Body of pancreas (tissue), 4 donors: ENCODE results near the gene KAT6B. TPM values are rescaled to one million over a fixed set of nuclear protein-coding genes. Genes with fewer than 3 reads are reported as not detected.
A peak's percentile ranks its signal among the peaks of the same experiment; 100 is the strongest.

ENCODE experiments used
- ATAC-seq: fragments of 150-250 bp; one replicate; pipeline ENCODE4 v1.9.1; 2016
- DNase-seq, 4 donors: peaks; one replicate each; pipeline ENCODE4 v3.0.0-alpha.2; 2019
- H3K27ac ChIP-seq, 4 donors: fragments of 200-600 bp; sonication (generic); 1 replicate in 3 of 4; 2 replicates in 1 of 4; pipeline versions ENCODE4 v1.5.1 to v1.6.1; 2016 to 2019; ENCODE audit warnings: mild to moderate bottlenecking in 1 of 4, mixed read lengths in 1 of 4, moderate library complexity in 1 of 4
- H3K27me3 ChIP-seq, 2 donors: fragments of 200-600 bp; sonication (generic); one replicate each; pipeline ENCODE4 v1.6.0; 2016; ENCODE audit warnings: mild to moderate bottlenecking in 1 of 2
- H3K36me3 ChIP-seq, 2 donors: fragments of 200-600 bp; sonication (generic); replicated peaks in 1 of 2; 2 replicates each; pipeline ENCODE4 v1.5.1; 2016; ENCODE audit warnings: low read depth in 2 of 2; ENCODE audit not compliant: insufficient read depth in 1 of 2
- H3K4me1 ChIP-seq: fragments of 200-600 bp; sonication (generic); one replicate; pipeline ENCODE4 v1.6.0; 2016
- H3K4me3 ChIP-seq, 2 donors: fragments of 200-600 bp; sonication (generic); 1 replicate in 1 of 2; 2 replicates in 1 of 2; pipeline ENCODE4 v1.5.1; 2016 to 2019
- H3K9me3 ChIP-seq, 3 donors: fragments of 200-600 bp; sonication (generic); 1 replicate in 2 of 3; 2 replicates in 1 of 3; pipeline ENCODE4 v1.5.1; 2016
- POLR2A ChIP-seq, 3 donors: fragments of 450-650 bp; IDR thresholded peaks; one replicate each; pipeline ENCODE4 v1.6.1; 2016; ENCODE audit warnings: antibody characterized with exemption in 3 of 3, mild to moderate bottlenecking in 2 of 3
- WGBS, 2 donors: methylation state at CpG; one replicate each; pipeline ENCODE4 v1.1.5; 2017; 5-methylcytosine and 5-hydroxymethylcytosine counted together
- intact Hi-C: fragments of 100-400 bp; cut with DNase I; formaldehyde crosslinking; loops from one replicate; pipeline ENCODE4 v1.15.1; 2023
- total RNA-seq, 2 donors: library from RNA; depleted of rRNA; stranded (reverse); fragments of >200 nt; gene quantifications; one replicate each; pipeline ENCODE4 v1.1.0, GENCODE V29; 2016
- TF ChIP-seq, protein P1 (sequence below), 7 experiments: fragments of 450-650 bp in 4 of 7; fragments of 200-600 bp in 3 of 7; sonication (generic) in 3 of 7; IDR thresholded peaks; one replicate each; pipeline ENCODE4 v1.5.1; 2016 to 2019; ENCODE audit warnings: antibody characterized with exemption in 7 of 7

The KAT6B gene
- total RNA-seq, 2 donors from 2014 or later = 39.9 to 45.9 TPM

DNA sequence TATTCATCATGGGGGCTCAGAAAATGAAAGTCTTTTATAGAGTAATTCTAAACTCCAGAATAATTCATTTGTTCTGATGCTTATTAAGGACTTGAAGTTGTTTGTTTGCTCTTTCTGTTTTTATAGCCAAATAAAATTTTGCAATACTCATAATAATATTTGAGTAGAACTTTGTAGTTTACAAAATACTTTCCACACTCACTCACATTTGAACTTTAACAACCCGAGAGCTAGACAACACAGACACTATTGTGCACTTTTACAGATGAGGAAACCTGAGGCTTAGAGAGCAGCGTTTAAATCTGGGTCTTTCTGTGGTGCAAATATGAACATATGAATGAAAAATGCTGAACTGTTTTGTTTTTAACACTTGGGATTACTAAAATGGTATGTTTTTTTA is 126.8 kb downstream of the KAT6B start:
- 74 to 90% methylated on average over 2 of the region's 2 CpGs for WGBS, 2 donors
- no peak for ATAC-seq
- Histone ChIP-seq H3K4me3 (no peak overlapping the region), H3K9me3 (no peaks in the 10 kb centered on the region), H3K36me3 (no peaks in the 10 kb centered on the region), H3K4me1 (peaks cover 29% of the 10 kb centered on the region), H3K27me3 (no peaks in the 10 kb centered on the region), H3K27ac (no peak overlapping the region)
- no peak for TF ChIP-seq POLR2A (IDR thresholded peaks at IDR 0.05)
- TF ChIP-seq, protein P1, sequence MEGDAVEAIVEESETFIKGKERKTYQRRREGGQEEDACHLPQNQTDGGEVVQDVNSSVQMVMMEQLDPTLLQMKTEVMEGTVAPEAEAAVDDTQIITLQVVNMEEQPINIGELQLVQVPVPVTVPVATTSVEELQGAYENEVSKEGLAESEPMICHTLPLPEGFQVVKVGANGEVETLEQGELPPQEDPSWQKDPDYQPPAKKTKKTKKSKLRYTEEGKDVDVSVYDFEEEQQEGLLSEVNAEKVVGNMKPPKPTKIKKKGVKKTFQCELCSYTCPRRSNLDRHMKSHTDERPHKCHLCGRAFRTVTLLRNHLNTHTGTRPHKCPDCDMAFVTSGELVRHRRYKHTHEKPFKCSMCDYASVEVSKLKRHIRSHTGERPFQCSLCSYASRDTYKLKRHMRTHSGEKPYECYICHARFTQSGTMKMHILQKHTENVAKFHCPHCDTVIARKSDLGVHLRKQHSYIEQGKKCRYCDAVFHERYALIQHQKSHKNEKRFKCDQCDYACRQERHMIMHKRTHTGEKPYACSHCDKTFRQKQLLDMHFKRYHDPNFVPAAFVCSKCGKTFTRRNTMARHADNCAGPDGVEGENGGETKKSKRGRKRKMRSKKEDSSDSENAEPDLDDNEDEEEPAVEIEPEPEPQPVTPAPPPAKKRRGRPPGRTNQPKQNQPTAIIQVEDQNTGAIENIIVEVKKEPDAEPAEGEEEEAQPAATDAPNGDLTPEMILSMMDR (IDR thresholded peaks at IDR 0.05) = no peak
- intact Hi-C loops = no loop called here
- no peak for DNase-seq

DNA sequence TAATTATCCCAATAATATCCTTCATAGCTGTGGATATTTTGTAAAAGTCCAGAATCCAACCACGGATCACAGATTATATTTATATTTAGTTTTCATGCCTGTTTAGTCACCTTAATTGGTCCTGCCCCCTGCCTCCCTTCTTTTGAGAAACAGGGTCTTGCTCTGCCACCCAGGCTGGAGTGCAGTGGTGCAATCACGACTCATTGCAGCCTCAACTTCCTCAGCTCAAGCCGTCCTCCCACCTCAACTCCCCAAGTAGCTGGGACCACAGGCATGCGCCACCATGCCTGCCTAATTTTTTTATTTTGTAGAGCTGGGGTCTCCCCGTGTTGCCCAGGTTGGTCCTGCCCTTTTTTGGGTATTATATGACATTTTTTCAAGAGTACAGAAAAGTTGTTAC is 129.4 kb downstream of the KAT6B start:
- H3K27me3 ChIP-seq = no peaks in the 10 kb centered on the region
- TF ChIP-seq POLR2A (IDR thresholded peaks at IDR 0.05) = no peak
- TF ChIP-seq, protein P1 (IDR thresholded peaks at IDR 0.05) = no peak
- no peak overlapping the region for H3K4me3 ChIP-seq
- intact Hi-C loops = no loop called here
- peaks cover 21% of the 10 kb centered on the region for H3K4me1 ChIP-seq
- no peak for DNase-seq
- WGBS, 2 donors = 86 to 96% methylated on average over 5 of the region's 5 CpGs
- H3K9me3 ChIP-seq = no peaks in the 10 kb centered on the region
- H3K27ac ChIP-seq = no peak overlapping the region
- H3K36me3 ChIP-seq = no peaks in the 10 kb centered on the region
- no peak for ATAC-seq

DNA sequence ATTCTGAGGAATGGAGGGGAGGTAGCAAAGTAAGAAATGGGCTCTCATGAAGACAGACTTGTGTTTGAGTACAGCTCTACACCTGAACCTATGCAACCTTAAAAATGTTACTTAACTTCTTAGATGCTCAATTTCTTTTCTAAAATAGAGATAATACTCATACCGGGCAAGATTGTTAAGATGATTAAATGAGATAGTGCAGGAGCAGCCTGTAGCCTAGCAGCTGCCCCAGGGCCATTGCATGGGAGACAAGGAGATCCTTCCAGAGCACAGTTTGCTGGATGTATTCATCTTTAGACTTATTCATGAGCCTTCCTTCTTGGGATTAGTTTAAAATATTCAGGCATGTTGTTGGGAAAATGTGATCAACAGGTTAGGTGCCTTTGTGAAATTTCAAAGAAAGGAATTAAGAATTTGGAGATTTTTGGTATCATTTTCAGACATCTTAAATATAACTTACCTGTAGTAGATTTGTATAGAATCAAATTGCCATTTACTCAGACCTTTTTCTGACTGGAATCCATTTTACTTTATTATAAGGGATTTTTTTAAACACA is 130.2 kb downstream of the KAT6B start:
- no peak for ATAC-seq
- Histone ChIP-seq H3K27ac (no peak overlapping the region), H3K27me3 (no peaks in the 10 kb centered on the region), H3K36me3 (no peaks in the 10 kb centered on the region), H3K4me3 (no peak overlapping the region), H3K9me3 (no peaks in the 10 kb centered on the region), H3K4me1 (peaks cover 29% of the 10 kb centered on the region)
- 75 to 83% methylated on average over 1 of the region's 1 CpG for WGBS, 2 donors
- TF ChIP-seq POLR2A (IDR thresholded peaks at IDR 0.05) = no peak
- TF ChIP-seq, protein P1 (IDR thresholded peaks at IDR 0.05) = no peak
- DNase-seq = no peak
- intact Hi-C loops = no loop called here

DNA sequence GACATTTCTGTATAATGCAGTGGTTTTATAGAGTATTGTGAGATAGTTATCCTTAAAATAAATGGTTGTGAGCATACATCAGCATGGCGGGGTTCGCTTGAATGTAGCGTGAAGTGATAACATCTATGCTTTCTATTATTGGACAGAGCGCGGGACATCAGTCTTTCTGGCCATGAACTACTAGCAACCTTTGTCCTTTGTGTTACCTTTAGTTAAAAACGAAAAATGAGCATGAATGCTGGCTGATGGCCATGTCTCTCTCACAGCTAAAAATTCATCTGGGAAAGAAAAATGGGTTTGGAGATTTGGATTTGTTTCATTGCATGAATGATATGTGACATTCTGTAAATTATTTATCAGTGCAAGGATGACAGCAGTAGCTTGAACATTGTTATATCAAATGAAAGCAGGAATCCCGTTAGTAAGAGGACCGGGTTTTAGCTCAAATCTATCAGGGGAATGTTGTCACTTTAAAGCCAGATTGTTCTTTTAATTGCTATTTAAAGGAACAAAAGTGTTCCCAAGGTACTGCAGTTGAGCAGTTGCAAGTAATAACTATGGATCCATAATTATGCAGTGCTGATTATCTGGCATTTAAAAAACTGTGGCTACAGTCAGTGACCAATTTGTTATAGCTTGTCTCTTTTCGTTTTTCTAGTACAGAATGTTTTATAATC is 131.0 kb downstream of the KAT6B start:
- intact Hi-C loops = no loop called here
- no peak for DNase-seq
- WGBS, 2 donors = 13 to 14% methylated on average over 9 of the region's 9 CpGs

More for the DNA sequence above, 131.0 kb downstream of the KAT6B start:
- TF ChIP-seq, protein P1 (IDR thresholded peaks at IDR 0.05) = no peak
- no peak for TF ChIP-seq POLR2A (IDR thresholded peaks at IDR 0.05)
- no peak for ATAC-seq
- Histone ChIP-seq H3K4me1 (peaks cover 34% of the 10 kb centered on the region), H3K4me3 (no peak overlapping the region), H3K27me3 (no peaks in the 10 kb centered on the region), H3K27ac (peak overlapping the region in 1 of 4 donors; percentile 11), H3K9me3 (no peaks in the 10 kb centered on the region), H3K36me3 (no peaks in the 10 kb centered on the region)
